ENCODE data around the gene COQ8B. TPM values are rescaled to one million over a fixed set of nuclear protein-coding genes. Genes with fewer than 3 reads are reported as not detected.

The COQ8B gene
- total RNA-seq, 1 donor from 2014 or later = 29.7 TPM

DNA sequence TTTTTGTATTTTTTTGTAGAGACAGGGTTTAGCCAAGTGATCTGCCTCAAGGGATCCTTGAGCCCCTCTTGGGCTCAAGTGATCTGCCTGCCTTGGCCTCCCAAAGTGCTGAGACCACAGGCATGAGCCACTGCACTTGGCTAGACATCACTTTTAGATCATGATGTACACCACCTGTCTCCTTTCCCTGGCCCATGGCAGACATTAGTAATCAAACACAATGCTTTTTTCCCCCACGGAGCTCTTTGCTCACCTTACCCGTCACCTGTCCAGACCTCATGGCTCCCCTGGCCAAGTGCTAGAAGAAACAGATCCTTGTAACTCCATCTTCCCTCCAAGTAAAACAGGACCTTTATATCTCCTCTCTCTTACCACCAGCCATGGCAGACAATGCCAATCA lies 44.6 kb downstream of the COQ8B start:
- Mint-ChIP-seq H3K9me3 (ENCODE audit: low read depth) (no peaks in the 10 kb centered on the region), H3K4me1 (ENCODE audit: low read depth) (peaks cover 1% of the 10 kb centered on the region), H3K27me3 (ENCODE audit: low read depth) (no peaks in the 10 kb centered on the region), H3K4me3 (ENCODE audit: unreplicated experiment) (no peak overlapping the region), H3K27ac (ENCODE audit: unreplicated experiment) (no peak overlapping the region), H3K36me3 (ENCODE audit: low read depth) (peaks cover 27% of the 10 kb centered on the region)
- no peak for DNase-seq (ENCODE audit: low spot score)
- TF ChIP-seq, protein P1, sequence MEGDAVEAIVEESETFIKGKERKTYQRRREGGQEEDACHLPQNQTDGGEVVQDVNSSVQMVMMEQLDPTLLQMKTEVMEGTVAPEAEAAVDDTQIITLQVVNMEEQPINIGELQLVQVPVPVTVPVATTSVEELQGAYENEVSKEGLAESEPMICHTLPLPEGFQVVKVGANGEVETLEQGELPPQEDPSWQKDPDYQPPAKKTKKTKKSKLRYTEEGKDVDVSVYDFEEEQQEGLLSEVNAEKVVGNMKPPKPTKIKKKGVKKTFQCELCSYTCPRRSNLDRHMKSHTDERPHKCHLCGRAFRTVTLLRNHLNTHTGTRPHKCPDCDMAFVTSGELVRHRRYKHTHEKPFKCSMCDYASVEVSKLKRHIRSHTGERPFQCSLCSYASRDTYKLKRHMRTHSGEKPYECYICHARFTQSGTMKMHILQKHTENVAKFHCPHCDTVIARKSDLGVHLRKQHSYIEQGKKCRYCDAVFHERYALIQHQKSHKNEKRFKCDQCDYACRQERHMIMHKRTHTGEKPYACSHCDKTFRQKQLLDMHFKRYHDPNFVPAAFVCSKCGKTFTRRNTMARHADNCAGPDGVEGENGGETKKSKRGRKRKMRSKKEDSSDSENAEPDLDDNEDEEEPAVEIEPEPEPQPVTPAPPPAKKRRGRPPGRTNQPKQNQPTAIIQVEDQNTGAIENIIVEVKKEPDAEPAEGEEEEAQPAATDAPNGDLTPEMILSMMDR (IDR thresholded peaks at IDR 0.05) = no peak

DNA sequence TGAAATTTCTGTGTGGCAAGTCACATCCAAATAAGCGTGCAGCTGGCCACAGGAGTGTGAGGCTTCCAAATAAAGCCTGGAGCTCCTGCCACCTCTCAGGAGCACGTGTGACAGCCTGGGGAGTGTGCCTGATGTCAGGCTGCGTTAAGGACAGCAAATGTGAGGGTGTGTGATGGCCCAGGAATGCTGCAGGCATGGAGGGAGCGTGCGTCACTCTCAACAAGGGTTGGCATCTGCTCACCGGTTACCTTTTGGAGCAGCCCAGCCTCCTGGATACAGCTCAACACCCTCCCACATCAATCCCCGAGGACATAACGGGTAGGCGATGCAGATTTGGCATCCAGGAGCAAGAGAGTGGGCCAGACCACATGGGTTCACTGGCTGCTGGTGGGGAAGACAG lies 45.3 kb downstream of the COQ8B start:
- TF ChIP-seq, protein P1 (IDR thresholded peaks at IDR 0.05) = no peak
- no peak for DNase-seq (ENCODE audit: low spot score)
- H3K27me3 Mint-ChIP-seq (ENCODE audit: low read depth) = no peaks in the 10 kb centered on the region
- H3K4me1 Mint-ChIP-seq (ENCODE audit: low read depth) = peaks cover 5% of the 10 kb centered on the region
- no peaks in the 10 kb centered on the region for H3K9me3 Mint-ChIP-seq (ENCODE audit: low read depth)
- H3K27ac Mint-ChIP-seq (ENCODE audit: unreplicated experiment) = no peak overlapping the region
- no peak overlapping the region for H3K4me3 Mint-ChIP-seq (ENCODE audit: unreplicated experiment)
- H3K36me3 Mint-ChIP-seq (ENCODE audit: low read depth) = peaks cover 31% of the 10 kb centered on the region

DNA sequence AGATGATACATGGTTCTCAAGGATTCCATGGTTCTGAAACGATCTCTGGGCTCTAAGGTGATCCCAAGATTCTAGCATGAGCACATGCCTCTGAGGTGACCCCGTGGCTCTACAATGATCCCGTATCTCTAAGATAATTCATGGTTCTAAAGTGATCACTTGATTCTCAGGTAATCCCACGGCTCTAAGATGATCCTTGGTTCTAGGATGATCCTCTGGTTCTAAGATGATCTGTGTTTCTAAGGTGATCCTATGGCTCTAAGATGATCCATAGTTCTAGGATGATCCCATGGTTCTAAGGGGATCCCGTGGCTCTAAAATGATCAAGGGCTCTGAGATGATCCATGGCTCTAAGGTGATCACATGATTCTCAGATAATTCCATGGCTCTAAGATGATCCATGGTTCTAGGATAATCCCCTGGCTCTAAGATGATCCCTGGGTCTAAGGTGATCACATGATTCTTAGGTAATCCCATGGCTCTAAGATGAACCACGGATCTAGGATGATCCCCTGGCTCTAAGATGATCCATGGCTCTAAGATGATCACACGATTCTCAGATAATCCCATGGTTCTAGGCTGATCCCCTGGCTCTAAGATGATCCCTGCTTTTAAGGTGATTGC lies 47.6 kb downstream of the COQ8B start:
- H3K4me3 Mint-ChIP-seq (ENCODE audit: unreplicated experiment) = no peak overlapping the region
- H3K4me1 Mint-ChIP-seq (ENCODE audit: low read depth) = peaks cover 10% of the 10 kb centered on the region
- DNase-seq (ENCODE audit: low spot score) = no peak
- no peaks in the 10 kb centered on the region for H3K27me3 Mint-ChIP-seq (ENCODE audit: low read depth)
- H3K27ac Mint-ChIP-seq (ENCODE audit: unreplicated experiment) = no peak overlapping the region
- no peaks in the 10 kb centered on the region for H3K9me3 Mint-ChIP-seq (ENCODE audit: low read depth)
- H3K36me3 Mint-ChIP-seq (ENCODE audit: low read depth) = peaks cover 29% of the 10 kb centered on the region
- TF ChIP-seq, protein P1 (IDR thresholded peaks at IDR 0.05) = no peak

DNA sequence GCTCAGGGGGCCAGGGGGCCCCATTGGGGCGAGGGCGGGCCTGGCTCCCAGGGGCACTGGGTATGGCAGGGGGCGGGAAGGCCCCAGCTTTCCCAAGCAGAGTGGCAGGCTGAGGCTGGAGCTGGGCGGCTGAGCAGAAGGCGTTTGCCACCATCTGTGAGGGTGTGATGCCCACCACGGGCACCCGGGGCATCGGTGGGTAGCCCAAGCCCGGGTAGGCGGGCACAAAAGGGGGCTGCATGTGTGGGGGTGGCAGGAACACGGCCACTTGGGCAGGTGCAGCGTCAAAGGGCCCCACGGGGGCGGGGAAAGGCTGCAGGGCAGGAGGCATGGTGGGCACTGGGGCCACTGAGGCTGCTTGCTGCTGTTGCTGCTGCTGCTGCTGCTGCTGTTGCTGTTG lies 49.1 kb downstream of the COQ8B start:
- no peaks in the 10 kb centered on the region for H3K9me3 Mint-ChIP-seq (ENCODE audit: low read depth)
- no peak overlapping the region for H3K27ac Mint-ChIP-seq (ENCODE audit: unreplicated experiment)
- no peak overlapping the region for H3K4me3 Mint-ChIP-seq (ENCODE audit: unreplicated experiment)
- no peak for DNase-seq (ENCODE audit: low spot score)
- no peaks in the 10 kb centered on the region for H3K27me3 Mint-ChIP-seq (ENCODE audit: low read depth)
- TF ChIP-seq, protein P1 (IDR thresholded peaks at IDR 0.05) = no peak
- peaks cover 29% of the 10 kb centered on the region for H3K36me3 Mint-ChIP-seq (ENCODE audit: low read depth)
- H3K4me1 Mint-ChIP-seq (ENCODE audit: low read depth) = peaks cover 19% of the 10 kb centered on the region

DNA sequence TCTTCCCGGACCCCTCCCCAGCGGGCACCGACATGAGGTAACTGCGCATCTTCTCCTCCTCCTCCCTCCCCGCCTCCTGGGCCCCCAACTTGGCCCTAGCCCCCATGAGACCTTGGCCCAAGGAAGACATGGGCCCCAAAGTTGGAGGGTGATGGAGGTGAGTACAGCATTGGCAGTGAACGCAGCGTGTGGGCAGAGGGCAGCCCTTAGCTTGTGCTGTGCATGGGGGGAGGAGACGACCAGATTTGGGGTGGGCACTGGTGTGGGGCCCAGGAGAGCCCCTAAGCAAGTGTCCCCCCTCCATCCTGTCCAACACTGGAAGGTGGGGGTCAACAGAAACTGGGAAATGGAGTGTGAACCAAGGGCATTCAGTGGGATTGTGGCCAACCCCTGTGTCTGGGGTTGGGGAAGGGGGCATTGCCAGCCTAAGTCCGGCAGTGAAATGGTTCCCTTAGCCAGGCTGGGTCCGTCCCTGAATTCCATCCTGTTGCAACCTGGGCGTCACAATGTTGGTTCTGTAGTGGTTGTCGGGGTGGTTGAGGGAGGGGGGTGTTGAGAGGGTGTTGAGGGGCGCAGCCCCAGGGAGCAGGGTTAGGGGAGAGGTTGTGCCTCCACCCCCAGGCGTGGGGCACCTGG lies 49.8 kb downstream of the COQ8B start:
- Mint-ChIP-seq H3K27ac (ENCODE audit: unreplicated experiment) (no peak overlapping the region), H3K4me1 (ENCODE audit: low read depth) (peaks cover 19% of the 10 kb centered on the region), H3K27me3 (ENCODE audit: low read depth) (no peaks in the 10 kb centered on the region), H3K36me3 (ENCODE audit: low read depth) (peaks cover 29% of the 10 kb centered on the region), H3K9me3 (ENCODE audit: low read depth) (no peaks in the 10 kb centered on the region), H3K4me3 (ENCODE audit: unreplicated experiment) (no peak overlapping the region)
- DNase-seq (ENCODE audit: low spot score) = no peak
- TF ChIP-seq, protein P1 (IDR thresholded peaks at IDR 0.05) = no peak

Measured in chondrocyte (in vitro differentiated cells).